Measurements from ENCODE around the gene TM9SF2.
"Not testable (repeated sequence)": the region's sequence is repeated elsewhere in the genome, so short reads cannot be mapped to it uniquely, and the experiment has no call there.

The TM9SF2 gene

DNA sequence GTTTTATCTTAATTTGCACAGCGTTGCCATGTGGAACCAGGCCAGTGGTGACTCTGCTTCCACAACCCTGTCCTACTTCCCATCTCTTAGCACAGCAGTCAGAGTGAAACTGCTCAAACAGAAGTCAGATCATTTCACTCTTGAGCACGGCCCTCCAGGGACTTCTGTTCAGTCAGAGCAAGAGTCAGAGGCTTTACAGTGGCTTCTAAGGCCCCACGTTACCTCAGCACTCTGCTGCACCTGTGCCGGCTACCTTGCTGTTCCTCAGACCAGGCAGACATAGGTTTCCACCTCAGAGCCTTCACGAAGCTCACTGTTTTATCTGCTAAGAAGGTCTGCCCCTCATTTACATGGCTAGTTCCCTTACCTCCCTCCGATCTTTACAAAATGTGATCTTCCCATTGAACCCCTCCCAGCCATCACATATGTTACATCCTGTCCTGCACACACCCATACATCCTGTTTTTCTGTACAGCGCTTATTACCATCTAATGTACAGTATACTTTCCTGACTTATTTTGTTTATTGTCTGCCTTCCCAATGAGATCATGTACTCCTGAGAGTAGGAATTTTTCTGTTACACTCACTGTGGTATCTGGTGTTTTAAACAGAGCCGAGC is 41.6 kb downstream of the TM9SF2 start:
- DNase-seq, result no peak

DNA sequence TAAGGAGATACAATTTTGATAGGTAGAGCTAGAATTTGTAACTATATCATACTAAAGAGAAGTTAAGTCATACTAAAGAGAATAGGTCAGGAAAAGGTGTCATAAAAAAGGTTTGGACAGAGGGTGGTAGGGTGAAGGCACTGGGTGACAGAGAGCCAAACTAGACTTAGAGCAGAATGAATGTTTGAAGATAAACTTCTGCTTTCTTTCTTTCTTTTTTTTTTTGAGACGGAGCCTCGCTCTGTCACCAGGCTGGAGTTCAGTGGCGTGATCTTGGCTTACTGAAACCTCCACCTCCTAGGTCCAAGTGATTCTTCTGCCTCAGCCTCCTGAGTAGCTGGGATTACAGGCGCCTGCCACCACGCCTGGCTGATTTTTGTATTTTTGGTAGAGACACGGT is 44.1 kb downstream of the TM9SF2 start:
- DNase-seq, result no peak

DNA sequence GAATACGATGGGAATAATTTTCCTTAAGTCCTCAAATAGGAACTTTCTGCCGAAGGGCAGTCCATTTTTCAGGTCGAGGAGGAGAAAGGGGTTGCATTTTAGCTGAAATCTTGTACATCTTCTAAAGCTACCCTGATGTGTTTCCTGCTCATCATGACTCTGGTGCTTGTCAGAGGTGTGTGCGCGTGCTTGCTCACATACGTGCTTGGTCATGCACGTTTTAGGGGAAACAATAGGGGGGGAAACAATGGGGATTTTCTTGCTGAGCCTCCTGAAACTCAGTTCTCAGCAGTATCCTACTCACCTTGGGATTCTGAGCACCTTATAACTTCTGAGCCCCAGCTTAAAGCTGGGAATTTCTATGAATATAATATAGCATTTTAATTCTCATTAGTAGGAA is 44.7 kb downstream of the TM9SF2 start:
- no peak for DNase-seq

DNA sequence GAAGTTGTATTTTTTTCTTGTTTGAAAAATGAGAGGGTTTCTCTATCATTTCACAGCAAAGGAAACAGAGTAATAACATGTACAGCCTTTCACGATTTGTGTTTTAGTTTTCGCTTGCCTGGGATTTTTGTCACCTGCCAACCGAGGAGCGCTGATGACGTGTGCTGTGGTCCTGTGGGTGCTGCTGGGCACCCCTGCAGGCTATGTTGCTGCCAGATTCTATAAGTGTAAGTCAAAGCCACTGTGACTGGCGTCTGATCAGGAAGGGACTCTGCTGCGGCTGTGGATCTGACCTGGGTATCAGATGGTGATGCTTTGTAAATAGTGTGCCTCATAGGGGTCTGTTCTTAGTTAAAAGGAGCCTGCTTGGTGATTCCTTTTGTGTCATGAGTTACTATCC is 45.6 kb downstream of the TM9SF2 start:
- no peak for DNase-seq

DNA sequence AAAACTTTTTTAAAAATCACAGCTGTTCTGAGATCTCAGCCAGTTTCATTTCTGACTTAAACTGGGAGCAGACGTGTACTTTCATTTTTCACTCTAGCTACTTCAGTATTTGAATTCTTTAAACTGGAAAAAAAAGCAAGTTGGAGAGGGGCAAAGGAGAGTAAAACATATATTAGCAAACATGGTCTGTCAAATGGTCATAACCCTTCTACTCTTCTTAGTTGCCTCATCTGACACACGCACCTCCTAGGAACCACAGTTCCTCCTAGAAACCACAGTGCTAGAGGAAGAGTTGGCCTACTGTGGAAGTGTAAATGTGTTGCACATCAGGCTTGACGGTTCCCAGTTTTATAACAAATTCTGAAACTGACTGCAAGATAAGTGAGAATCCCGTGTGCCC is 47.2 kb downstream of the TM9SF2 start:
- no peak for DNase-seq

DNA sequence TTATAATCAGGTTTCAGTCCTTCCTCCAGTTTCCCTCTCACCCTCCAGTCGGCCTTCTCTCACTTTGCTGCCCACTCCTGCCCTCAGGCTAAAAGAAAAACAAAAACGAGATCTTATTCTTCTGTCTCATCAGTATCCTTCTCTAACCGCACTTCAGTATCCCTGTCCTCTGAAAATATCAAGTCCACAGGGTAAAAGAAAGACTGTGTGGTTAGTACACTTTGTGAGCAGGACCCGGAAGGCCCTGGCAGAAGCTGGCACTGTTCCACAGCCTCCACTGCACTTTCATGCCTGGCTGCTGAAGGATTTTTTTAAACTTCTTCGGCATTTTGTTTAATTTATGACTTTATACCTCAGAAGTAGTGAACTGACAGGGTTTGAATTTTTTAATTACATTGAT is 51.8 kb downstream of the TM9SF2 start:
- DNase-seq, result no peak

DNA sequence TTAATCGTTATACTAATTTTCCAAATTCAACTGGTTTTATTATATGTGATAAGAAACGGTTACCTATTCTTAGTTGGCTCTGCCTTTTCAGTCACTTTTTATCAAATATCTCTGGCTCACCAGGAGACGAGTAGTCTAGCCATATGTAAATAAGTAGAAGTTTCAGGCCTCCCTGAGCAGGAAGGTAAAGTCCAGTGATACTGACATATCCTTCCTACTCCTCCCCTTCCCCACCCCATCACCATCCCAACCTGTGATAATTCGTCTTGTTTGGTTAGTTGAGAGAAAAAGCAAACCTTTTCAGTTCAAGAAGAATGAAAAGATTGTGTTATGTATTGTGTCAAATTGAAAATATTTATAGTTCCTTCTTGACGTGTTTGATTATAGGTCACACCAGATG is 53.9 kb downstream of the TM9SF2 start:
- no peak for DNase-seq

DNA sequence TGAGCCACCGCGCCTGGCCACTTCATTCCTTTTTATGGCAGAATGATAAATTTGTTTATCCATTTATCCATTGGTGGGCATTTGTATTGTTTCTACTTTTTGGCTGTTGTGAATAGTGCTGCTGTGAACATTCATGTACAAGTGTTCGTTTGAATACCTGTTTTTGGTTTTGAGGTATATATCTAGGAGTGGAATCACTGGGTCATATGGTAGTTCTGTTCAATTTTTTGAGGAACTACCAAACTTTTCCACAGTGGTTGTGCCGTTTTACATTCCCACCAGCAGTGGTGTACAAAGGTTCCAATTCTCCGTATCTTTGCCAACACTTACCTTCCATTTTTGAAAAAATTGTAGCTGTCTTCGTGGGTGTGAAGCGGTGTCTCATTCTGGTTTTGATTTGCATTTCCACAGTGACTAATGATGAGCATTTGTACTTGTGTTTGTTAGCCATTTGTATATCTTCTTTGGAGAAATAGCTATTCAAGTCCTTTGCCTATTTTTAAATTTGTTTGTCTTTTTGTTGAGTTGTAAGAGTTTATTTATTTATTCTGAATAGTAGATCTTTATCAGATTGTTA is 55.7 kb downstream of the TM9SF2 start:
- DNase-seq, result no peak

DNA sequence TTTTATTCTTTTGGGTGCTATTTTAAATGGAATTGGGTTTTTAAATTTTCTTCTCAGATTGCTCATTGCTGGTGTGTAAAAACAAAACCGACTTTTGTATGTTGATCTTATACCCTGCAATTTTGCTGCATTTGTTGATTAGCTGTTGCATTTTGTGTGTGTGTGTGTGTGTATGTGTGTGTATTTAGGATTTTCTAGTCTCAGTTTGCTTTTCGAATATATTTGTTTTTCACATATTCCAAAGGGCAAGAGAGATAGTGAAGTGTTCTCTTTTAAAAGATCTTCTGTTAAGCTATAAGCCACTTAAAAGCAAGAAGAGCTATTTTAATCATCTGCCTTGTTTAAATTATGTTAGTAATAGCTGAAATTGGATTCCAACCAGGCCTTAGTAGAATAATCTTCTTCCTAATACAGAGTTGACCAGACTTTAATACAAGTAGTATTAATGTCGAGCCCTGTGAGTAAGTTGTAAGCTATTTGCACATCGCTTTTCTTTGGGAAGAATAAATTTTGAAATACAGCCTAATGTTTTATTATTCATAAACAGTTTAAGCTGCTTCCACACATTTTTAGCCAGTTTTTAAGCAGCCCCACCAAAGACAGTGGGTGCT is 57.4 kb downstream of the TM9SF2 start:
- DNase-seq, result no peak

DNA sequence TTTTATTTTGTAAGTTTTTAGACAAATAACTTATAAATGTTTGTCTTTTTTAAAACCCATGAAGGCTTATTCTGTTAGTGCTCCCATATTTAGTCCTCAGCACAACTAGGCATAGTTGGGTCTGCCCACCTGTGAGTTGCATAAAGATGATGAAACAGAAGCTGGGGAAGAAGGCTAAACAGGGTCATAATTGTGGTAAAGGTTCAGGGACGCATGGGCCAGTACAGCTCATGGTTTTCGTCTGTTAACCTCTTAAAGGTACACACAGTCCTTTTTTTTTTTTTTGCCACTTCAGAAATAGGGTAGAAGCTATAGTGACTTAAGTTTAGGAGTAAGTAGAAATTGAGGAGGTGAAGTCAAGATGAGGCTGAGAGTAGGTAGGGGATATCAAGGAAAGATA is 58.3 kb downstream of the TM9SF2 start:
- no peak for DNase-seq

DNA sequence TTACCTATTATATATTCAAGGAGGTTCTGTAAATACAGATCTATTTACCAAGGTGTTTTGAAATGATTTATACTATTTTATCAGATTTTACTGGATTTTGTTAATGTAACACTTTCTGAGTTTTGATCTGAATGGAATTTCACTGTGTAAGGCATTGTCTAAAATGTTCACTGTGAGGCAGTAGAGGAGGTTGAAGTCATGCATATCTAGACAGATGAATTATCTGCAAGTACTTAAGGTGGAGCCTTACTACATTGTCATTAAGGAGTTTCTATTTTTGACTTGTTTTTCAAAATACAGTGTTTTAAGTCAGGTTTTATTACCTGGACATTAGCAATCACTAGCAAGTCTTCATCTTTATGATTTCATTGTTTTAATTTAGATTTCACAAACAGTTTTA is 62.1 kb downstream of the TM9SF2 start:
- DNase-seq, result no peak

DNA sequence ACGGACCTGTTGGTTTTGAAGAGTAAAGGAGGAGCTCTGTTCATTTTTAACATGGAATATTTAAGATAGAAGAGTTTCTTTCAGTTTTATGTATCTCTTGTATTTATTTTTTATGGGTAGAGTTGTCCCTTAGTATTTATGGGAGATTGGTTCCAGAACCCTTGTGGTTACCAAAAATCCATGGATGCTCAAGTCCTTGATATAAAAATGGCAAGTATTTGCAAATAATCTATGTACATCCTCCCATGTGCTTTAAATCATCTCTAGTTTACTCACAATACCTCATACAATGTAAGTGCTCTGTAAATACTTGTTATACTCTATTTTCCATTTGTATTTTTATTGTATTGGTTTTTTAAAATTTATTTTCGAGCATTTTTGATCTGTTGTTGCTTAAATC is 63.1 kb downstream of the TM9SF2 start:
- no peak for DNase-seq

DNA sequence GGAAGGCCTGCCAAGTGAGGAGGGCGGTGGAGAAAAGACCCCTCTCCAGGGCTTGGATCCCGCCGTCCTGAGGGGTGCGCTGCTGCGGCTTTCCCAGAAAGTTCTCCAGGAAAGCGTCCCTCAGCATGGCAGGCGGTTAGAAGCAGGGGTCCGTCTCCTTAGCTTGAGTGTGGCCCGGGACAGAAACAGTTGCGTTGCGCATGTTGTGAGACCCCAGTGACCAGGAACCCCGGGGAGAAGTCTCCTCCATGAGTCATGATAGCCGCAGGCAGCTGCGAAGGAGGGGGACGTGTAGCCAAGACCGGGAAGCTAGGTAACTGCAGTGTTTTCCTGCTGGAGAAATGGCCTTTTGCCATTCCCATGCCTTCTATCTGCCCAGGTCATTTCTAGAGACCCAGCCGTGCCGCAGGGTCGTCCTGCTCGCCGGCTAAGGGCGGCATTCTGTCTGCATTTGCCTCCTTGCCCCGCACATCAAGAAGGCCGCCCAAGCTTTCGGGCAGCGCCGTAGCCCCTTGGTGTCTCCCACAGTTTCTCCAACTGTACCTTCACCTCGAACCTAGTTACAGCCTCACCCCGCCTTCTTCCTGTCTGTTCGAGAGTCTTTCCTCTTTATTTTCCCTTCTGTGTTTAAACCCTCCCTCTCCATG is 64.3 kb downstream of the TM9SF2 start:
- DNase-seq, result no peak

DNA sequence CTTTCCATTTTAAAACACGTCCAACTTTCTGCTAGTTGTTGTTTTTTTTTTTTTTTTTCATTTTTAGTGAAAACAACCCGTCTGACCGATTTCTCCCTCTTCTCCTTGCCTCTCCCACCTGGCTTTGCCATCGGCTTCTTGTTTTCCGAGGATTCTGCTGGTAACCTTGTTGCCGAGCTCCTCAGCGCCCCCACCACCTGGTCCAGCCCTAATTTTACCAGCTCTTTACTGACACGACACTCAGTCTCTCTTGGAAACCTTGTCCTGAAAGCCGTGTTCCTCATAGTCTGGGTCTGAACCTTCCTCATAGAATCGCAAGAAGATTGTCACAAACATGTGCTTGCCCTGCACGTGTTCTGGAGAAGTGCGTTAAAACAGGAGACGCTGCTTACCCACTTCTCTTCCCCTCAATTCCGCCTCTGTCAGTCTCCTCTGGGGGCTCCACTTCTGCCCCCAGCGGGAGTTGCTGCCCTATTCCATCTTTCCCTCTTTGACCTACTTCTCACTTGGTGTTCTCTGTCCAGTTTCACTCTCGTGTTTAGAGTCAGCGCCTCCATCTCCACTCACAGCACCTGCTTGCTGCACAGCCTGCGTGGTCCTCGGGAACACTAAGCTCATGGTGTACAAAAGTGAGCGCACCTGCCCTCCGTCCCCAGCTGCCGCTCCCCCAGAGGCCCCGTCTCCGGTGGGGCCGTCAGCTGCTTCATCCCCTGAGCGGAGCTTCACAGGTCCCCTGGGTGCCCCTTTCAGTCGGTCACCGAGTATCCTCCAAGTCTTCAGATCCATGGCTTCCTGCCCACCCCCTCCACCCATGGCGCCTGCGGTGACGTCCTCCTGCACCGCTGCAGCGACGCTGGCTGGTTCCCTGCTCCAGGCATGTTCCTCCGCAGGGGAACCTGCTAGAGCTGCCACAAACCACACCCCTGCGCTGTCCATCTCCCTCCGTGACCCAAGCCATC is 65.1 kb downstream of the TM9SF2 start:
- no peak for DNase-seq

DNA sequence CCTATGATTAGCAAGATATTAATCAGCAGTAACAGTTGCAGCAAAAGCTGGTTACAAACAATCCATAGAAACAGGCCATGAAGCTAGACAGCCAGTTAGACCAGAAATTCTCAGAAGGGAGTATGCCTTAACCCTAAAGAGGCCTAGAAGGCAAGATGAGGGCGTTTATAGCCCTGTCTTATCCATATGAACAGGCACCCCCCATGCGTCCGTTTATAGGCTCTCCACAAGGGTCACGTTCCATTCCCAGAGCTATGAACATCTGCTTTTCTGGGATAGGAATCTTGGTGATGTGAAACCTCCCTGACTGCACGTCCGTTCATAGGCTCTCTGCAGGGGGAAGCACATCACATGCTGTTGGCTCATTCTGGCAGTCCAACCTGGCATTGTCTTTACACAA is 67.6 kb downstream of the TM9SF2 start:
- not testable (repeated sequence) for DNase-seq

DNA sequence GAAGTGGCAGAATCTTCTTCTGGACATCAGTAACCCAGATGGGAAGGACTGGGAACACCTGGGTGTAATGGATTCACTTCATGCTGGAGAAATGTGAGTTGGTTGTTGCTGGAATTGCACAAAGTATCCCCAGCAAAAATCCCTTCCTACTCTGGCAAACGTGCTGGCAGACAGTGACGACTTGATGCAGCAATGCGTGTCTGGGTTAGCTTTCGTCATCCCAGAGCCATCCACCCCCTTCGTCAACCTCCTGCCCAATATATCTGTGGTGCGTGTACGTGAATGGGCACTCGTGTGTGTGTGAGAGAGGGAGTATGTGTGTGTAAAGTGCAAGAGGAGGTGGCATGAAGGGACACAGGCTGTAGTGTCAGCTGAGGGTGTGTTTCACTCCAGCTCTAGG is 70.9 kb downstream of the TM9SF2 start:
- DNase-seq, result no peak

DNA sequence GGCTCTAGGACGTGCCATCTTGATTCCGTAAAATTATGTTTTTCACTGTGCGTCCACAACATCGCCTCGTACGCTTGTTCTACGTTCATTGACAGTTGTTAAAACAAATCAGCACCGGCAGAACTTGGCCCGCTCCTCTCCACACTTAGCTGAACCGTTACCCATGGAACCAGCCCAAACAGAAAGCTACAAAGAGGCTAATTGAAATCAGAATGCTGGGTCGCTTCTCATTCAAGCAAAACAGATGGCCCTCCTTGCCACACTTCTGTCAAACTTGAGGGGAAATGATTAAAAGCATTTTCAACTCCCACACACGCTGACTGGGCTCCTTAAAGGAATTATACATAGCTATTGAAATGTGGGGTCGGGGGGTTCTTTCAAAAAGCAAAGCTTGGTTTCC is 71.6 kb downstream of the TM9SF2 start:
- DNase-seq, result no peak

DNA sequence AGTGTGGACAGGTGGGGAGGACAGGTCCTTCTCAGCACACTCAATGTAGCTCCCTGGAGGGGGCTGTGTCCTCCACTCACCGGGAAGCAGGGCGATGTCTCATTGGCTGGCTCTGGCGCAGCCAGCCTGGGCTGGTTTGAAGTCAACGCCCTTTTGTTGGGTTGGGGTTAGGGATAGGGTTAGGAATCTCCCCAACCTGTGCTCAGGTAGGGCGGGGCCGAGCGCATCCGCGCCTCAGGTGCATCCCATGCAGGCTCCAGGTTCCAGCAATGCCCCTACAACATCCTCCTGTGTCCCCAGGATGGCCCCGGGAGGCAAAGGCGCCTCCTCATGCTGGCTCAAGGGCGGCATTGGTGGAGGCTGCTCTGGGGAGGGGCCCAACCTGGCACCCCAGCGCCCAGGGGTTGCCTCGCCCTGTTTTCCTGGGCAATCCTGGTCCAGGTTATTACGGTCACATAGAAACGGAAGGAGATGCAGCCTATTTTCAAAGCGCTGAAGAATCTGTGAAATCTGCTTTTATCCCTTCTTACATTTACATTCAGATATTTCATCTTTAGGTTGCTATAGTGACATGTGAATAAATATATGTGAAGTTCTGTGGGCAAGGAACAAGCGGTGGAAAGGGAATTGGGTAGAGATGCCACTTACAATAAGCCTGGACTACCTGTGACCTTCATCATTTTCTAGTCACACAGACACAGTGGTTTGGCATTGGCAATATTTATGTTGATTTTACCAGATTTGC is 74.3 kb downstream of the TM9SF2 start:
- no peak for DNase-seq

DNA sequence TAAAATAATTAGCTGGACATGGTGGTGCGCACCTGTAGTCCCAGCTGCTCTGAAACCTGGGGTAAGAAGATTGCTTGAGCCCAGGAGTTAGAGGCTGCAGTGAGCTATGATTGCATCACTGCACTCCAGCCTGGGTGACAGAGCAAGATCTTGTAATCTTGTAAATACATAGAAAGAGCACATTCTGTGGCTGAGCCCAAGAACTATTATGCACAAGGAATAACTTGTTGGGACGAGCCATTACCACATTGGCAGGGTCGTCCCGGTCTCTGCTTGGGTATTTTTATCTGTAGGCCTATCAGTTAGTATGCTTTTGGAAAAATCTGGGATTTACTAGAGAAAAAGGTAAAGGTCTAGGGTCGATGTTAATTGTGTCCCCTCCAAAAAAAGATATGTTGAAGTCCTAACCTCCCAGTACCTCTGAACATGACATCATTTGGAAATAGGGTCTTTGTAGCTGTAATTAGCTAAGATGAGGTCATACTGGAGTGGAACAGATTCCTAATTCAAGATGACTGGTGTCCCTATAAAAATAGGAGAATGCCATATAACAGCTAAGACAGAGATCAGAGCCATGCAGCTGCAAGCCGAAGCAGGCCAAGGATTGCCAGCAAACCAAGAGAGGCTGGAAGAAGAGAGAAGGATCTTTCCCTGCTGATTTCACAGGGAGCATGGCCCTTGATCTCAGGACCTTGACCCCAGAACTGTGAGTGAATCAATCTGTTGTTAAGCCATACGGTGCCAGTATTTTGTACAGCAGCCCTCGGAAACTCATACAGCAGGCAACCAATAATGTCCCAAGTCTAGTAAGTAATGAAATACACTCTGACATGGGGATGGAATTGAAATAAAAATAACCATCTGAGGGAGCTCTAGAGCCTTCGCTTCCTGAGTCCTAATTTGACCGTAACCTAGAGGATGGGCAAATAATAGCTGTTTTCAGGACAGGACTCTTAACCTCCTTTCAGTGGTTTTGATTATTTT is 77.0 kb downstream of the TM9SF2 start:
- DNase-seq, result no peak

DNA sequence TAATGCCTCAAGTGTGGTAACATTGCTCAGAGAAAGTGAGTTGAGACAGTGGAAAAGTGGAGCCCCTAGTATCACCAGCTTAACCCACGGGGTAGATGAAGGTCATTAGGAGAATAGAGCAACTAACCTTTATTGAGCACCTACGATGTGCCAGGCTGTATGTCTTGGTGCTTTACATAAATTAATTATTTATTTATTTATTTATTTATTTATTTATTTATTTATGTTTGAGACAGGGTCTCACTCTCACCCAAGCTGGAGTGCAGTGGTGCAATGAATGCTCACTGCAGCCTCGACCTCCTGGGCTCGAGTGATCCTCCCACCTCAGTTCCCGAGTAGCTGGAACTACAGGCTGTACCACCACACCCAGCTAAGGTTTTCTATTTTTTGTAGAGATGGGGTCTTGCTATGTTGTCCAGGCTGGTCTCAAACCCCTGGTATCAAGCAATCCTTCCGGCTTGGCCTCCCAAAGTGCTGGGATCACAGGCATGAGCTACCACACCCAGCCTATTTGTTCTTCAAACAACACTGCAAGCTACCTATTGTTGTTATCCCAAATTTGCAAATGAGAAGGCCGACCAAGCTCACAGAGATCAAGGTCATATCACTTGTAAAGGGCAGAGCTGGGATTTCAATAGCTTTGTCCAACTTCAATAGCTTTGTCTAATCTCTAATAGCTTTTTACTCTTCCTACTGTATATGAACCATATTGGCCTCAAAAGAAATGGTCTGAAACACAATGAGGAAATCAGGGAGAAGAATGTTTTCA is 79.4 kb downstream of the TM9SF2 start:
- DNase-seq, result no peak
